Neuronal stem cell (in vitro differentiated cells): ENCODE measurements around the gene FREY1.
"Not testable (repeated sequence)": the region's sequence is repeated elsewhere in the genome, so short reads cannot be mapped to it uniquely, and the experiment has no call there.

Experiments
- DNase-seq: peaks from one replicate; pipeline ENCODE4 v3.0.0-alpha.2; 2013; ENCODE audit warnings: low spot score
- H2AFZ ChIP-seq: one replicate; pipeline ENCODE4 v1.6.1; 2013; ENCODE audit warnings: mild to moderate bottlenecking, low read length, inconsistent platforms
- H2AK5ac ChIP-seq: 2 replicates; pipeline ENCODE4 v1.6.1; 2013; ENCODE audit warnings: low read depth, mild to moderate bottlenecking, inconsistent platforms, low read length, moderate library complexity, mixed read lengths
- H2BK120ac ChIP-seq: 2 replicates; pipeline ENCODE4 v1.6.1; 2013; ENCODE audit warnings: low read depth, mild to moderate bottlenecking, inconsistent platforms, low read length, moderate library complexity, mixed read lengths
- H2BK12ac ChIP-seq: one replicate; pipeline ENCODE4 v1.6.1; 2013; ENCODE audit warnings: low read length, inconsistent platforms
- H2BK15ac ChIP-seq: 2 replicates; pipeline ENCODE4 v1.6.1; 2013; ENCODE audit warnings: mild to moderate bottlenecking, low read length, inconsistent platforms, mixed read lengths
- H2BK5ac ChIP-seq: one replicate; pipeline ENCODE4 v1.6.1; 2013; ENCODE audit warnings: inconsistent platforms, mild to moderate bottlenecking, low read length, moderate library complexity
- H3K14ac ChIP-seq: one replicate; pipeline ENCODE4 v1.6.1; 2013; ENCODE audit warnings: low read length, inconsistent platforms
- H3K18ac ChIP-seq: 2 replicates; pipeline ENCODE4 v1.6.1; 2013; ENCODE audit warnings: low read length, inconsistent platforms
- H3K23ac ChIP-seq: 2 replicates; pipeline ENCODE4 v1.6.1; 2013; ENCODE audit warnings: low read depth, mild to moderate bottlenecking, mixed read lengths, low read length, inconsistent platforms; ENCODE audit not compliant: poor library complexity
- H3K27ac ChIP-seq: replicated peaks from 3 replicates; pipeline ENCODE4 v1.5.1; 2013; ENCODE audit warnings: low read length, inconsistent platforms
- H3K27me3 ChIP-seq, 3 experiments: 2 replicates each; pipeline ENCODE4 v1.6.1; 2013; ENCODE audit warnings: low read length in 3 of 3, mild to moderate bottlenecking in 2 of 3, inconsistent platforms in 1 of 3, low read depth in 1 of 3, mixed read lengths in 1 of 3, moderate library complexity in 1 of 3; ENCODE audit not compliant: control insufficient read depth in 3 of 3, insufficient read depth in 3 of 3
- H3K36me3 ChIP-seq, 2 donors: replicated peaks in 1 of 2; 2 replicates each; pipeline ENCODE4 v1.6.1; 2013; ENCODE audit warnings: low read length in 2 of 2; ENCODE audit not compliant: control insufficient read depth in 2 of 2, insufficient read depth in 2 of 2
- H3K4ac ChIP-seq: 2 replicates; pipeline ENCODE4 v1.6.1; 2013; ENCODE audit warnings: inconsistent platforms, mild to moderate bottlenecking, low read length, moderate library complexity
- H3K4me1 ChIP-seq, 2 donors: 1 replicate in 1 of 2; 2 replicates in 1 of 2; pipeline ENCODE4 v1.6.1; 2013; ENCODE audit warnings: low read length in 2 of 2, low read depth in 1 of 2; ENCODE audit not compliant: control insufficient read depth in 2 of 2, insufficient read depth in 1 of 2
- H3K4me2 ChIP-seq: one replicate; pipeline ENCODE4 v1.6.1; 2013; ENCODE audit warnings: mild to moderate bottlenecking, low read length, inconsistent platforms; ENCODE audit not compliant: insufficient read depth, poor library complexity, severe bottlenecking
- H3K4me3 ChIP-seq, 2 donors: 2 replicates each; pipeline ENCODE4 v1.5.1; 2013; ENCODE audit warnings: low read length in 2 of 2, mild to moderate bottlenecking in 2 of 2, inconsistent platforms in 1 of 2, moderate library complexity in 1 of 2
- H3K79me1 ChIP-seq: one replicate; pipeline ENCODE4 v1.6.1; 2013; ENCODE audit warnings: low read depth, mild to moderate bottlenecking, inconsistent platforms, low read length, moderate library complexity
- H3K9ac ChIP-seq: one replicate; pipeline ENCODE4 v1.6.1; 2013; ENCODE audit warnings: mild to moderate bottlenecking, low read depth, low read length, inconsistent platforms; ENCODE audit not compliant: poor library complexity
- H3K9me3 ChIP-seq, 2 donors: replicated peaks in 1 of 2; 2 replicates each; pipeline versions ENCODE3 to v1.6.1; 2013; ENCODE audit warnings: low read length in 2 of 2, mild to moderate bottlenecking in 2 of 2, inconsistent platforms in 1 of 2, low read depth in 1 of 2, mixed read lengths in 1 of 2, moderate library complexity in 1 of 2; ENCODE audit not compliant: control insufficient read depth in 2 of 2, insufficient read depth in 1 of 2
- H4K8ac ChIP-seq: one replicate; pipeline ENCODE4 v1.6.1; 2013; ENCODE audit warnings: low read depth, mild to moderate bottlenecking, inconsistent platforms, low read length, moderate library complexity
- H4K91ac ChIP-seq: one replicate; pipeline ENCODE4 v1.6.1; 2013; ENCODE audit warnings: low read length, low read depth, mild to moderate bottlenecking, inconsistent platforms; ENCODE audit not compliant: poor library complexity
- WGBS, 2 donors: extraction: QIAGEN DNeasy Blood & Tissue Kit; methylation state at CpG; one replicate each; pipeline ENCODE4 v1.1.7; 2013; ENCODE audit warnings: missing lambda C conversion rate in 2 of 2, mixed read lengths in 1 of 2; ENCODE audit not compliant: insufficient read length in 2 of 2, insufficient replicate concordance in 1 of 2; ENCODE audit errors: extremely low coverage in 2 of 2; 5-methylcytosine and 5-hydroxymethylcytosine counted together

Gene FREY1

DNA sequence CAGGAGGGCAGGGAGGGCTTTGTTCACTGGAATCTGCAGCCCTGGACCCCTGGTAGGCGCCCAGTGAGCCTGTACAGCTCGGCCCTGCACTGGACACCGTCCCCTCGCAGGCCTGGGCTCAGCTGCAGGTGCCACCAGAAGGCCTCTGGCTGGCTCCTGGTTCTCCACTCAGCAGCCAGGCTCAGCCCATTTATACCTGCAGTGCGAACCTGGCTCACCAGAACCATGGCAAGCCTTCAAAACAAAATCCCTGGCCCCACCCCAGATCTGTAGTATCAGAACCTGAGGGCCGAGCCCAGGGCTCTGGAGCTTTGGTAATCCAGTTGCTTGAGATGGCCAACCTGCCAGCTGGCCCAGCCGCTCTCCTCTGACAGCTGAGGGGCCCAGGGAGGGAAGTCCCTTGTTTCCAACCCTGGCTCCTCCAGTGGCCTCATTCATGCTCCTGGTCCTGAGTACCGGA is 870 bp upstream of the FREY1 start:
- H2BK15ac ChIP-seq = no peak overlapping the region
- no peak overlapping the region for H3K4me2 ChIP-seq
- DNase-seq = no peak
- H2BK120ac ChIP-seq = no peak overlapping the region
- H3K9me3 ChIP-seq = no peaks in the 10 kb centered on the region
- H2AFZ ChIP-seq = no peak overlapping the region
- no peak overlapping the region for H3K23ac ChIP-seq
- no peak overlapping the region for H4K8ac ChIP-seq
- peaks cover 0 to 3% of the 10 kb centered on the region in 2 donors for H3K4me1 ChIP-seq
- no peak overlapping the region for H3K4ac ChIP-seq
- no peak overlapping the region for H2AK5ac ChIP-seq
- no peaks in the 10 kb centered on the region for H3K79me1 ChIP-seq
- H3K27me3 ChIP-seq = no peaks in the 10 kb centered on the region
- peaks cover 13 to 48% of the 10 kb centered on the region in 2 donors for H3K36me3 ChIP-seq
- H4K91ac ChIP-seq = no peak overlapping the region
- H3K18ac ChIP-seq = no peak overlapping the region
- no CpG with 5 or more reads among the region's 8 CpGs for WGBS, 2 donors
- H3K9ac ChIP-seq = no peak overlapping the region
- H2BK12ac ChIP-seq = no peak overlapping the region
- H3K27ac ChIP-seq = no peak overlapping the region
- no peak overlapping the region for H2BK5ac ChIP-seq
- no peak overlapping the region for H3K4me3 ChIP-seq
- no peak overlapping the region for H3K14ac ChIP-seq

DNA sequence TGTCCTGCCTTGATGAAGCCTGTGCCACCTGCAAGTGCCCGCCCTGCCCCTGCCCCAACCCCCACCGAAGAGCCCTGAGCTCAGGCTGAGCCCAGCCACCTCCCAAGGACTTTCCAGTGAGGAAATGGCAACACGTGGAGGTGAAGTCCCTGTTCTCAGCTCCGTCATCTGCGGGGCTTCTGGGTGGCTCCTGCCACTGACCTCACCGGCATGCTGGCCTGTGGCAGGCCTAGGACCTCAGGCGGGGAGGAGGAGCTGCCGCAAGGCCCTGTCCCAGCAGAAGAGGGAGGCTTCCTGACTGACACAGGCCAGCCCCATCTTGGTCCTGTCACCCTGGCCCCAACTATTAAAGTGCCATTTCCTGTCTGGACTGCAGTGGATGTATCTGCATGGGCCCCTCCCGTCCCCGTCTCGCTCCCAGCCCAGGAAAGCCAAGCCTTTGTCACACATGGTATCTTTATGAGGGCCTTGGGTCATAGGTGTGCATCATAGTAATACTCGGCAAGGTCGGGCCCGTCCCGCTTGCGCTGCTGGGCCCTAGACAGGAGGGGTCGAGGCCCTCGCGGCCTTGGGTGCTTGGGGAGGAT is 882 bp downstream of the FREY1 start:
- Histone ChIP-seq H3K4me1 (peaks cover 5 to 6% of the 10 kb centered on the region in 2 donors), H3K36me3 (peaks cover 15 to 48% of the 10 kb centered on the region in 2 donors), H3K23ac (peak overlapping the region; percentile 43), H2AK5ac (peak overlapping the region; percentile 56), H3K4ac (no peak overlapping the region), H3K9me3 (no peaks in the 10 kb centered on the region), H4K91ac (no peak overlapping the region), H3K27ac (no peak overlapping the region), H3K14ac (peak overlapping the region; percentile 47), H3K4me2 (no peak overlapping the region), H3K27me3 (peaks cover 0 to under 1% (median 0%) of the 10 kb centered on the region in 3 experiments), H2BK15ac (no peak overlapping the region), H3K18ac (no peak overlapping the region), H2AFZ (no peak overlapping the region), H4K8ac (no peak overlapping the region), H2BK12ac (no peak overlapping the region), H3K4me3 (no peak overlapping the region), H2BK5ac (no peak overlapping the region), H2BK120ac (no peak overlapping the region), H3K9ac (no peak overlapping the region), H3K79me1 (no peaks in the 10 kb centered on the region)
- WGBS, 2 donors = no CpG with 5 or more reads among the region's 19 CpGs
- no peak for DNase-seq

- H2BK5ac ChIP-seq, H2BK15ac ChIP-seq, H3K9ac ChIP-seq, H3K4me3 ChIP-seq, H3K14ac ChIP-seq, H3K18ac ChIP-seq, H3K4ac ChIP-seq, H3K23ac ChIP-seq, H2AFZ ChIP-seq, H2BK12ac ChIP-seq, DNase-seq, H3K27ac ChIP-seq, H3K79me1 ChIP-seq, H2BK120ac ChIP-seq, H4K8ac ChIP-seq, H3K27me3 ChIP-seq, H3K9me3 ChIP-seq, H2AK5ac ChIP-seq, H3K4me2 ChIP-seq, H4K91ac ChIP-seq: not testable (repeated sequence)
- H3K4me1 ChIP-seq = peaks cover 10 to 11% of the 10 kb centered on the region in 2 donors
- no CpG with 5 or more reads among the region's 6 CpGs for WGBS, 2 donors
- peaks cover 15 to 42% of the 10 kb centered on the region in 2 donors for H3K36me3 ChIP-seq
Observed at GRCh38 chr11:45905576-45905975, 1.5 kb downstream of the FREY1 start.

DNA sequence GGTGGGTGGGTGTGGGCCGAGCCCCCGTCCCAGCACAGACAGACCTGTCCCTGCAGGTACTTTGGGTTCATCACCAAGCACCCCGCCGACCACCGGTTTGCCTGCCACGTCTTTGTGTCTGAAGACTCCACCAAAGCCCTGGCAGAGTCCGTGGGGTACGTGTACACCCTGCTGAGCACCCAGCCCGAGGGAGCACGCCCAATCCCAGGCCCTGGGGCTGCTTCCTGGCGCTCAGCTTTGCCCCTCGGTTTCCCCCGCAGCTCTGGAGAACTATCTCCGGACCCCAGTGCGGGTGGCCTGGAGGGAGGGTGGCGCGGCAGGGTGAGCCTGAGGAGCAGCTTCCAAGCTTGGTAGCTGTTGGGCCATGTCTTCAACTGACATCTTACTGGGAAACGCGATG is 2.0 kb downstream of the FREY1 start:
- Histone ChIP-seq H3K36me3 (peaks cover 15 to 39% of the 10 kb centered on the region in 2 donors), H3K27ac (no peak overlapping the region), H3K4me3 (no peak overlapping the region), H3K4ac (no peak overlapping the region), H3K18ac (no peak overlapping the region), H2AFZ (no peak overlapping the region), H3K79me1 (peaks cover 3% of the 10 kb centered on the region), H3K27me3 (peaks cover 0 to 7% (median 0%) of the 10 kb centered on the region in 3 experiments), H2BK15ac (no peak overlapping the region), H3K4me2 (no peak overlapping the region), H3K23ac (no peak overlapping the region), H4K8ac (no peak overlapping the region), H3K4me1 (peaks cover 11 to 13% of the 10 kb centered on the region in 2 donors), H2BK120ac (no peak overlapping the region), H3K9ac (no peak overlapping the region), H3K9me3 (no peaks in the 10 kb centered on the region), H2BK5ac (no peak overlapping the region), H2AK5ac (no peak overlapping the region), H2BK12ac (no peak overlapping the region), H3K14ac (no peak overlapping the region), H4K91ac (no peak overlapping the region)
- WGBS, 2 donors = no CpG with 5 or more reads among the region's 19 CpGs
- no peak for DNase-seq
